Uterus (tissue), 4 donors: ENCODE measurements around the gene NRXN3. TPM values are rescaled to one million over a fixed set of nuclear protein-coding genes. Genes with fewer than 3 reads are reported as not detected.

ENCODE experiments used
- DNase-seq, 2 donors: peaks; one replicate each; pipeline ENCODE4 v3.0.0-alpha.2; 2019 to 2020
- H3K27ac ChIP-seq, 2 donors: fragments of 200-600 bp; sonication (generic); 1 replicate in 1 of 2; 2 replicates in 1 of 2; pipeline ENCODE4 v1.5.1; 2016 to 2018
- H3K27me3 ChIP-seq, 2 donors: fragments of 200-600 bp; sonication (generic); one replicate each; pipeline ENCODE4 v1.5.1; 2018 to 2019; ENCODE audit warnings: control low read depth in 1 of 2
- H3K36me3 ChIP-seq, 2 donors: fragments of 200-600 bp; sonication (generic); one replicate each; pipeline ENCODE4 v1.5.1; 2019; ENCODE audit warnings: control low read depth in 1 of 2
- H3K4me1 ChIP-seq, 2 donors: fragments of 200-600 bp; sonication (generic); one replicate each; pipeline ENCODE4 v1.5.1; 2018 to 2019; ENCODE audit warnings: control low read depth in 1 of 2
- H3K4me3 ChIP-seq, 2 donors: fragments of 200-600 bp; sonication (generic); 1 replicate in 1 of 2; 2 replicates in 1 of 2; pipeline ENCODE4 v1.5.1; 2018 to 2019; ENCODE audit warnings: mild to moderate bottlenecking in 1 of 2
- H3K9me3 ChIP-seq, 2 donors: fragments of 200-600 bp; sonication (generic); one replicate each; pipeline ENCODE4 v1.5.1; 2019; ENCODE audit warnings: control low read depth in 1 of 2
- POLR2A ChIP-seq, 2 donors: fragments of 450-650 bp; IDR thresholded peaks; one replicate each; pipeline ENCODE4 v1.6.1; 2016; ENCODE audit warnings: antibody characterized with exemption in 2 of 2, mild to moderate bottlenecking in 1 of 2, moderate library complexity in 1 of 2
- intact Hi-C: fragments of 100-400 bp; cut with DNase I; formaldehyde crosslinking; loops from one replicate; pipeline ENCODE4 v1.15.1; 2023; ENCODE audit warnings: low total_unique reads
- total RNA-seq, 4 donors: library from RNA; depleted of rRNA in 3 of 4; stranded (reverse); fragments of >200 nt in 3 of 4; gene quantifications; one replicate each; pipeline versions ENCODE4 v1.1.0 to v1.2.4, GENCODE V29; 2014 to 2023
- TF ChIP-seq, protein P1 (sequence below), 4 experiments: fragments of 200-600 bp in 2 of 4; fragments of 450-650 bp in 2 of 4; sonication (generic) in 2 of 4; IDR thresholded peaks; one replicate each; pipeline ENCODE4 v1.5.1; 2016 to 2019; ENCODE audit warnings: antibody characterized with exemption in 4 of 4, mild to moderate bottlenecking in 2 of 4, moderate library complexity in 1 of 4
- donor health status: DM: yes; HTN: yes; CAD: no.

Gene NRXN3
- total RNA-seq, 4 donors from 2014 or later: 2.9 to 17.0 (median 4.4) TPM

DNA sequence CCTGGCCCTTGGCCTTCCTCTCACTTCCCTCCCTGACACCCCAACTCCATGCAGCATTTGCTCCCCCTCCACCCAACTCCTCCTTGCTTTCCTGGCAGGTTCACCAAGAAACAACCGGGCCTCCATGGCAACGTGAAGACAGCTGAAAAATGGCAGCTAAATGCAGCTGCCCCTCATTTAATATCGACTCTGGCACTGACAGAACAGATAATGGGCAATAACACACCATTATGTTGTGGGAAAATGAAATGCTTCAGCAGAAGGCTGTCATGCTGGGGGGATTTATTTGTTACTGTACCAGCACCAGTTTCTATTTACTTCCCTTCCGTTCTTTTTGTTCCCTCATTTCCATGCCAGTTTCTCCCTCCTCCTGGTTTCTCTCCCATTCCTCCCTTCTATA lies 440.8 kb downstream of the NRXN3 start:
- H3K9me3 ChIP-seq: no peaks in the 10 kb centered on the region
- H3K27me3 ChIP-seq: no peaks in the 10 kb centered on the region
- no peak overlapping the region for H3K4me3 ChIP-seq
- DNase-seq: no peak
- no peak overlapping the region for H3K27ac ChIP-seq
- H3K36me3 ChIP-seq: no peaks in the 10 kb centered on the region
- TF ChIP-seq, protein P1, sequence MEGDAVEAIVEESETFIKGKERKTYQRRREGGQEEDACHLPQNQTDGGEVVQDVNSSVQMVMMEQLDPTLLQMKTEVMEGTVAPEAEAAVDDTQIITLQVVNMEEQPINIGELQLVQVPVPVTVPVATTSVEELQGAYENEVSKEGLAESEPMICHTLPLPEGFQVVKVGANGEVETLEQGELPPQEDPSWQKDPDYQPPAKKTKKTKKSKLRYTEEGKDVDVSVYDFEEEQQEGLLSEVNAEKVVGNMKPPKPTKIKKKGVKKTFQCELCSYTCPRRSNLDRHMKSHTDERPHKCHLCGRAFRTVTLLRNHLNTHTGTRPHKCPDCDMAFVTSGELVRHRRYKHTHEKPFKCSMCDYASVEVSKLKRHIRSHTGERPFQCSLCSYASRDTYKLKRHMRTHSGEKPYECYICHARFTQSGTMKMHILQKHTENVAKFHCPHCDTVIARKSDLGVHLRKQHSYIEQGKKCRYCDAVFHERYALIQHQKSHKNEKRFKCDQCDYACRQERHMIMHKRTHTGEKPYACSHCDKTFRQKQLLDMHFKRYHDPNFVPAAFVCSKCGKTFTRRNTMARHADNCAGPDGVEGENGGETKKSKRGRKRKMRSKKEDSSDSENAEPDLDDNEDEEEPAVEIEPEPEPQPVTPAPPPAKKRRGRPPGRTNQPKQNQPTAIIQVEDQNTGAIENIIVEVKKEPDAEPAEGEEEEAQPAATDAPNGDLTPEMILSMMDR (IDR thresholded peaks at IDR 0.05): no peak
- no peak for TF ChIP-seq POLR2A (IDR thresholded peaks at IDR 0.05)
- intact Hi-C loops: no loop called here
- H3K4me1 ChIP-seq: no peaks in the 10 kb centered on the region

DNA sequence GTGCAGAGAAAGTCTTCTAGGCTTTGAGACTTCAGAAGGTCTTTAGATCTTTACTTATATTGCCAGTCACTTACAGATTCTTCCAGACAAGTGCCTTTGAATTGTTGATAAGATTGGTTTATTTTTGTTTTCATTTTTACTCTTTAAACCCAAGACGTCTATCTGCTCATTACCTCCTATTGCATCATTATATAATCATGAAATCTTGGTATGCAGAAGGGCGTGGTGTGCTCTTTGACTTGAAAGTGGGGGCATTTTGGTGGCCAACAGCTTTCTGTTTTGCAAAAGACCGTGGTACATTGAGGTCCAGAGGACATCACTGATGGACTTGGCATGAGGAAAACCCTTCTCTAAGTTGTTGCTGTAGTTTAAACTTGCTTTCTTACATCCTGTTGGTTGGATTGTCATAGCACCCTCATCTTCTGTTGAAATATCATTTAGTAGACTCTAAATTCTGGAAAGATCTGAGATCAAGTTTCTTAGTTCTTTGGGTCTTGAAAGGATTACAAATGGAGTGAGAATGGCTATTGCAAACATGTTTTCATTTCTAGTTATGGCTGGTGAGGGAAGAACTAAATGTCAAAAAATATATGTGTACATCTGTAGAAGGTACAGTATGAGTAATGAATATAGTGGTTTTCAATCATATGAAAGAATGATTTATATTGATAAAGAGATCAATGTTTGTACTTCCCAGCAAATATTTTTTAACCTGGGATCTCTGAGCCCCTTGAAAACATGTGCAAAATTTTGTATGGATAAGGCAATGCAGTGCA lies 441.8 kb downstream of the NRXN3 start:
- Histone ChIP-seq H3K9me3 (no peaks in the 10 kb centered on the region), H3K27me3 (no peaks in the 10 kb centered on the region), H3K27ac (no peak overlapping the region), H3K4me3 (no peak overlapping the region), H3K36me3 (no peaks in the 10 kb centered on the region), H3K4me1 (no peaks in the 10 kb centered on the region)
- TF ChIP-seq, protein P1 (IDR thresholded peaks at IDR 0.05): no peak
- TF ChIP-seq POLR2A (IDR thresholded peaks at IDR 0.05): no peak
- DNase-seq: no peak
- intact Hi-C loops: no loop called here

DNA sequence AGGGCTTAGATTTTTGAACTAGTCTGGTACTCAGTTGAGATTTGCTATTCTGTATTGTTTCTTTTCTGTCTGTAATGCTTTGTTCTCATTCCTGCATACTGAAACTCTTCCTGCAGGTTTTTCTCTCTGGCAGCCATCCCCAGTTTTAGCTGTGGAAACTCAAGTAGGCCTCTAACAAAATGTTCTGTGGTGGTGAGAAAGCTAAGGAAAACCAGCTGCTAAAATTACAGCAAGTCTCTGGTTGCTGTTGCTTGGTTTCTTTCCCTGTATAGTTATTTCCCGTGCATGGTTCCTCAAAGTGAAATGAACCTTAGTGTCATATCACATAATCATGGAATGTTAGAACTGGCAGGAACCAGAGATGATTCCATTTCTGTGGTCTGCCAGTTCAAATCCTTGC lies 442.5 kb downstream of the NRXN3 start:
- H3K9me3 ChIP-seq: no peaks in the 10 kb centered on the region
- no peak overlapping the region for H3K4me3 ChIP-seq
- no peaks in the 10 kb centered on the region for H3K36me3 ChIP-seq
- no peaks in the 10 kb centered on the region for H3K4me1 ChIP-seq
- no peak for DNase-seq
- TF ChIP-seq, protein P1 (IDR thresholded peaks at IDR 0.05): no peak
- TF ChIP-seq POLR2A (IDR thresholded peaks at IDR 0.05): no peak
- H3K27ac ChIP-seq: no peak overlapping the region
- no peaks in the 10 kb centered on the region for H3K27me3 ChIP-seq
- intact Hi-C loops: no loop called here

DNA sequence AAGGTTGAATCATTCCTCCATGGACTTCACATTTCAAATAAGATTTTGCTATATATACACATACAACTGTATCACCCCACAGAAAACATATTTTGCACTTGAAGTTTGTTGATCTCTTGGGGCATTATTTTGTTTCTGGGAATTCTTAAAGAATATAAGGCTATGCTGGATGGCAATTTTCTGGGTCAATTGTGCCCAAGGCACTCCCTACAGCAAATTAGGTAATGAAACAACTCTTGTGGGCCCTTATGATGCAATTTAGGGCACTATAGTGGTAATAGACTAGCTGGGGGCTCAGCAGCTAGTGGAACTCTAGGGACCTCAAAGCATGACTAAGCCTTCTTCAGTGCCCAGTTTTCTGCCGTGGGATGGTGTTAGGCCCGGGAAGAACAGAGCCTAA lies 444.4 kb downstream of the NRXN3 start:
- no peaks in the 10 kb centered on the region for H3K36me3 ChIP-seq
- no peak overlapping the region for H3K4me3 ChIP-seq
- H3K9me3 ChIP-seq: no peaks in the 10 kb centered on the region
- no peaks in the 10 kb centered on the region for H3K27me3 ChIP-seq
- no peaks in the 10 kb centered on the region for H3K4me1 ChIP-seq
- no peak for DNase-seq
- TF ChIP-seq, protein P1 (IDR thresholded peaks at IDR 0.05): no peak
- TF ChIP-seq POLR2A (IDR thresholded peaks at IDR 0.05): no peak
- intact Hi-C loops: no loop called here
- no peak overlapping the region for H3K27ac ChIP-seq

DNA sequence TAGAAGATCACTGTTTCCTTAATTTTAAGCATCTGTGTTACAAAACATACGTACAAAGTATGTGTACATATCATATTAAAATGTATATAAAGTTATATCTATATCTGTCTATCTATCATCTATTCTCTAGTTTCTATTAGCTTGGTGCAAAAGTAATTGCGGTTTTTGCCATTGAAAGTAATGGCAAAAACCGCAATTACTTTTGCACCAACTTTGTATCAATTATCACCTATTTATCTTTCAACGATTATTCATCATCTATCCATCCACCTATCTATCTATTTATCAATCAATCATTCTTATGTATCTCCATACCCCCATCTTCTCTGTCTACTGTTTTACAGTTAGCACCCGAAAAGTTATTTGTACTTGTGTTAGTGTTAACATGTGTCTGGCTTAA lies 447.6 kb downstream of the NRXN3 start:
- Histone ChIP-seq H3K4me3 (no peak overlapping the region), H3K27ac (no peak overlapping the region), H3K36me3 (no peaks in the 10 kb centered on the region), H3K4me1 (no peaks in the 10 kb centered on the region), H3K27me3 (no peaks in the 10 kb centered on the region), H3K9me3 (no peaks in the 10 kb centered on the region)
- TF ChIP-seq POLR2A (IDR thresholded peaks at IDR 0.05): no peak
- TF ChIP-seq, protein P1 (IDR thresholded peaks at IDR 0.05): no peak
- intact Hi-C loops: no loop called here
- DNase-seq: no peak
